A549 (cell line): ENCODE results near the gene SRCIN1. TPM values are rescaled to one million over a fixed set of nuclear protein-coding genes. Genes with fewer than 3 reads are reported as not detected.

Source experiments
- ATAC-seq, 2 experiments: fragments of 200-7000 bp in 1 of 2; fragments of >200 bp in 1 of 2; cut with Nextera tagmentation in 1 of 2; cut with Tn5 transposase in 1 of 2; 3 replicates each; pipeline versions ENCODE4 v1.8.0 to v1.9.1; 2018 to 2020; ENCODE audit warnings: mild to moderate bottlenecking in 1 of 2, moderate library complexity in 1 of 2
- CTCF ChIA-PET: fragments of 300-600 bp; sonication (Branson Sonifier 250); formaldehyde crosslinking; extraction: SDS; loops from one replicate; lab custom pipeline; 2021; ENCODE audit warnings: antibody characterized with exemption, inconsistent platforms; lab: Yijun Ruan, JAX
- POLR2A ChIA-PET: fragments of 350-600 bp; formaldehyde crosslinking; extraction: SDS; loops from one replicate; lab custom pipeline; 2021; ENCODE audit warnings: antibody characterized with exemption, inconsistent platforms; lab: Yijun Ruan, JAX
- DNase-seq, 2 experiments: peaks; one replicate each; pipeline versions ENCODE4 v3.0.0 to v3.0.0-alpha.2; 2011 to 2016; ENCODE audit warnings: low read depth in 1 of 2, low spot score in 1 of 2
- FAIRE-seq: peaks from 2 replicates; lab custom pipeline; 2011; peaks lifted over from hg19 to GRCh38; lab: Jason Lieb, UNC
- H3K27ac ChIP-seq, 2 experiments: fragments of >200 bp; sonication (Bioruptor Twin); formaldehyde crosslinking; 3 replicates each; pipeline ENCODE4 v1.5.1; 2016 to 2017
- H3K4me1 ChIP-seq: fragments of >200 bp; sonication (Bioruptor Twin); formaldehyde crosslinking; 3 replicates; pipeline ENCODE4 v1.6.1; 2016
- H3K4me2 ChIP-seq: fragments of >200 bp; sonication (Bioruptor Twin); formaldehyde crosslinking; 3 replicates; pipeline ENCODE4 v1.6.1; 2016
- H3K4me3 ChIP-seq: fragments of >200 bp; sonication (Bioruptor Twin); formaldehyde crosslinking; 3 replicates; pipeline ENCODE4 v1.5.1; 2016
- H3K9me3 ChIP-seq: fragments of >200 bp; sonication (Bioruptor Twin); formaldehyde crosslinking; 3 replicates; pipeline ENCODE4 v1.6.1; 2016
- ATOH8 ChIP-seq: fragments of 250-450 bp; sonication (Bioruptor Pico); IDR thresholded peaks from 2 replicates; pipeline ENCODE4 v1.5.0; 2020; ENCODE audit warnings: low read depth, mild to moderate bottlenecking, moderate library complexity
- BCL3 ChIP-seq: fragments of >200 bp; sonication (Bioruptor Twin); formaldehyde crosslinking; IDR thresholded peaks from 3 replicates; pipeline ENCODE4 v1.6.1; 2016
- BHLHE40 ChIP-seq: IDR thresholded peaks from 2 replicates; pipeline ENCODE4 v1.6.1; 2012; ENCODE audit warnings: low read depth, low read length, inconsistent platforms
- CHD2 ChIP-seq: fragments of 150-350 bp; IDR thresholded peaks from 2 replicates; pipeline ENCODE4 v1.6.1; 2014; ENCODE audit warnings: low read length; ENCODE audit not compliant: partially characterized antibody
- CTCF ChIP-seq: fragments of >200 bp; sonication (Bioruptor Twin); formaldehyde crosslinking; IDR thresholded peaks from 3 replicates; pipeline ENCODE4 v1.5.1; 2016
- E2F6 ChIP-seq: IDR thresholded peaks from 2 replicates; pipeline ENCODE4 v1.6.1; 2012; ENCODE audit warnings: low read depth, borderline replicate concordance
- EHF ChIP-seq: fragments of 250-450 bp; sonication (Bioruptor Pico); IDR thresholded peaks from 2 replicates; pipeline ENCODE4 v1.5.0; 2020; ENCODE audit warnings: mild to moderate bottlenecking
- ELK1 ChIP-seq: fragments of 150-350 bp; IDR thresholded peaks from 2 replicates; pipeline ENCODE4 v1.6.1; 2014; ENCODE audit warnings: low read depth, mild to moderate bottlenecking, low read length
- EP300 ChIP-seq, 2 experiments: fragments of >200 bp; sonication (Bioruptor Twin); formaldehyde crosslinking; IDR thresholded peaks; 2 replicates in 1 of 2; 3 replicates in 1 of 2; pipeline ENCODE4 v1.6.1; 2016 to 2017
- ESRRA ChIP-seq: fragments of 150-350 bp; IDR thresholded peaks from 2 replicates; pipeline ENCODE4 v1.6.1; 2014; ENCODE audit warnings: mild to moderate bottlenecking, low read length, borderline replicate concordance
- FOSB ChIP-seq: fragments of 250-450 bp; sonication (Bioruptor Pico); IDR thresholded peaks from 2 replicates; pipeline ENCODE4 v1.5.0; 2020; ENCODE audit warnings: mild to moderate bottlenecking, moderate library complexity
- GATA3 ChIP-seq: IDR thresholded peaks from 2 replicates; pipeline ENCODE4 v1.6.1; 2012; ENCODE audit warnings: borderline replicate concordance
- HEYL ChIP-seq: fragments of 250-450 bp; sonication (Bioruptor Pico); IDR thresholded peaks from 2 replicates; pipeline ENCODE4 v1.8.0; 2021; ENCODE audit warnings: mild to moderate bottlenecking, moderate library complexity
- HOXA7 ChIP-seq: fragments of 250-450 bp; sonication (Bioruptor Pico); IDR thresholded peaks from 2 replicates; pipeline ENCODE4 v1.5.0; 2020; ENCODE audit warnings: mild to moderate bottlenecking, moderate library complexity
- HOXB5 ChIP-seq: fragments of 250-450 bp; sonication (Bioruptor Pico); IDR thresholded peaks from 2 replicates; pipeline ENCODE4 v1.5.0; 2020; ENCODE audit warnings: mild to moderate bottlenecking, moderate library complexity
- JUNB ChIP-seq: fragments of >200 bp; sonication (Bioruptor Twin); formaldehyde crosslinking; IDR thresholded peaks from 2 replicates; pipeline ENCODE4 v1.6.1; 2016
- MAFK ChIP-seq: fragments of 450-650 bp; IDR thresholded peaks from 2 replicates; pipeline ENCODE4 v1.6.1; 2014; ENCODE audit not compliant: partially characterized antibody
- NPAS2 ChIP-seq: fragments of 250-450 bp; sonication (Bioruptor Pico); IDR thresholded peaks from 2 replicates; pipeline ENCODE4 v1.8.0; 2022; ENCODE audit warnings: mild to moderate bottlenecking, moderate library complexity, borderline replicate concordance
- NR3C1 ChIP-seq: fragments of >200 bp; sonication (Bioruptor Twin); formaldehyde crosslinking; IDR thresholded peaks from 3 replicates; pipeline ENCODE4 v1.6.1; 2017
- RAD21 ChIP-seq, 2 experiments: fragments of >200 bp in 1 of 2; sonication (Bioruptor Twin) in 1 of 2; formaldehyde crosslinking in 1 of 2; IDR thresholded peaks in 1 of 2; conservative IDR thresholded peaks in 1 of 2; 2 replicates in 1 of 2; 3 replicates in 1 of 2; pipeline ENCODE4 v1.6.1; 2012 to 2018; ENCODE audit warnings: inconsistent platforms in 1 of 2
- RCOR1 ChIP-seq: fragments of 150-350 bp; IDR thresholded peaks from 2 replicates; pipeline ENCODE4 v1.6.1; 2014; ENCODE audit warnings: antibody characterized with exemption, low read length, low read depth
- RFX5 ChIP-seq: fragments of 450-650 bp; IDR thresholded peaks from 2 replicates; pipeline ENCODE4 v1.7.1; 2014; ENCODE audit warnings: antibody characterized with exemption, mild to moderate bottlenecking, moderate library complexity
- SMC3 ChIP-seq: fragments of >200 bp; sonication (Bioruptor Twin); formaldehyde crosslinking; IDR thresholded peaks from 3 replicates; pipeline ENCODE4 v1.6.1; 2018; ENCODE audit warnings: inconsistent platforms
- SREBF2 ChIP-seq: fragments of 450-650 bp; IDR thresholded peaks from 2 replicates; pipeline ENCODE4 v1.6.1; 2014; ENCODE audit warnings: mild to moderate bottlenecking, moderate library complexity
- TFCP2L1 ChIP-seq: fragments of 250-450 bp; sonication (Bioruptor Pico); IDR thresholded peaks from 2 replicates; pipeline ENCODE4 v1.5.0; 2021; ENCODE audit warnings: mild to moderate bottlenecking
- TP53 ChIP-seq: fragments of 250-450 bp; sonication (Bioruptor Pico); IDR thresholded peaks from 2 replicates; pipeline ENCODE4 v1.5.0; 2021; ENCODE audit warnings: mild to moderate bottlenecking, moderate library complexity
- ZFP36 ChIP-seq: fragments of 450-650 bp; IDR thresholded peaks from 2 replicates; pipeline ENCODE4 v1.6.1; 2014; ENCODE audit warnings: borderline replicate concordance; ENCODE audit not compliant: partially characterized antibody
- ZNF302 ChIP-seq: fragments of 250-450 bp; sonication (Bioruptor Pico); IDR thresholded peaks from 2 replicates; pipeline ENCODE4 v1.9.0; 2021; ENCODE audit warnings: inconsistent platforms, mild to moderate bottlenecking, moderate library complexity
- WGBS: methylation state at CpG from one replicate; pipeline ENCODE4 v1.1.6; 2017; ENCODE audit errors: missing lambda C conversion rate; 5-methylcytosine and 5-hydroxymethylcytosine counted together
- polyA plus RNA-seq, 4 experiments: library from polyadenylated mRNA; depleted of rRNA in 3 of 4; stranded (reverse); fragments of >200 nt; fragmentation: RNase III in 1 of 4; extraction: RNeasy Plus Mini Kit Qiagen cat#74134 plus additional on column Dnase treatment in 1 of 4; gene quantifications; 2 replicates in 3 of 4; 3 replicates in 1 of 4; pipeline ENCODE4 v1.2.3, GENCODE V29; 2011 to 2017

SRCIN1 gene
- polyA plus RNA-seq, 2 of the 4 experiments (the other 2 are of a cell fraction), result 1.4 to 2.1 TPM

GRCh38 chr17:38543403-38544174 is 62.2 kb downstream of the SRCIN1 start:
- Histone ChIP-seq H3K4me3 (no peak overlapping the region), H3K4me2 (no peak overlapping the region), H3K9me3 (no peaks in the 10 kb centered on the region), H3K4me1 (no peaks in the 10 kb centered on the region), H3K27ac (no peak overlapping the region)
- no peak for FAIRE-seq
- ATAC-seq, result no peak; a peak in 1 of 6 replicates
- no peak for DNase-seq
- POLR2A ChIA-PET, result no interaction called here
- TF ChIP-seq RAD21 (conservative IDR thresholded peaks at IDR 0.05 in 1 of 2, IDR thresholded peaks at IDR 0.05 in 1 of 2) (no peak), BCL3 (no peak), BHLHE40 (no peak), E2F6 (no peak), RFX5 (no peak), NR3C1 (no peak), SMC3 (no peak), FOSB (no peak), HEYL (no peak), ZNF302 (CRISPR knock-in tag) (no peak), HOXA7 (CRISPR knock-in tag) (no peak), JUNB (no peak), TP53 (CRISPR knock-in tag) (no peak), TFCP2L1 (no peak), EHF (CRISPR knock-in tag) (no peak)
- 77% methylated on average over 17 of the region's 20 CpGs for WGBS
- CTCF ChIA-PET, result interaction anchor here (0.5 to 28.4 kb wide), 10 partner anchors 12 to 620 kb away, joined by 3 to 948 read pairs (median 6); partner anchors contain the start of gene SRCIN1

- ChIA-PET CTCF (interaction anchor here (0.9 to 28.4 kb wide), 9 partner anchors 14 to 125 kb away, joined by 3 to 948 read pairs (median 5); partner anchors contain the start of gene SRCIN1), POLR2A (no interaction called here)
- no peaks in the 10 kb centered on the region for H3K4me1 ChIP-seq
- 87% methylated on average over 8 of the region's 8 CpGs for WGBS
- DNase-seq (no peak), FAIRE-seq (no peak), ATAC-seq (no peak)
- H3K4me2 ChIP-seq, result no peak overlapping the region
- TF ChIP-seq NPAS2, result no peak
- no peak for TF ChIP-seq SREBF2
- no peak for TF ChIP-seq HOXA7 (CRISPR knock-in tag)
- no peak for TF ChIP-seq SMC3
- no peak for TF ChIP-seq ELK1
- TF ChIP-seq EP300 (IDR thresholded peaks at IDR 0.05), result no peak
- TF ChIP-seq ZFP36, result no peak
- no peak for TF ChIP-seq JUNB
- no peak for TF ChIP-seq MAFK
- no peak for TF ChIP-seq CHD2
- TF ChIP-seq HOXB5 (CRISPR knock-in tag), result no peak
- no peak for TF ChIP-seq RCOR1
- no peak for TF ChIP-seq TP53 (CRISPR knock-in tag)
- no peak for TF ChIP-seq GATA3
- no peak for TF ChIP-seq ATOH8 (CRISPR knock-in tag)
- TF ChIP-seq ESRRA, result no peak
- TF ChIP-seq CTCF, result no peak
- H3K4me3 ChIP-seq, result no peak overlapping the region
- no peak overlapping the region for H3K27ac ChIP-seq
- H3K9me3 ChIP-seq, result no peaks in the 10 kb centered on the region
These were observed 63.5 kb downstream of the SRCIN1 start for GRCh38 chr17:38542286-38542685.
